ENCODE results near the gene ANKMY1. TPM values are rescaled to one million over a fixed set of nuclear protein-coding genes. Genes with fewer than 3 reads are reported as not detected.

ANKMY1 gene
- total RNA-seq, 3 donors from 2014 or later (not counting 1 experiment from before 2014, with no cell fraction given), result 43.8 to 51.5 (median 46.6) TPM

DNA sequence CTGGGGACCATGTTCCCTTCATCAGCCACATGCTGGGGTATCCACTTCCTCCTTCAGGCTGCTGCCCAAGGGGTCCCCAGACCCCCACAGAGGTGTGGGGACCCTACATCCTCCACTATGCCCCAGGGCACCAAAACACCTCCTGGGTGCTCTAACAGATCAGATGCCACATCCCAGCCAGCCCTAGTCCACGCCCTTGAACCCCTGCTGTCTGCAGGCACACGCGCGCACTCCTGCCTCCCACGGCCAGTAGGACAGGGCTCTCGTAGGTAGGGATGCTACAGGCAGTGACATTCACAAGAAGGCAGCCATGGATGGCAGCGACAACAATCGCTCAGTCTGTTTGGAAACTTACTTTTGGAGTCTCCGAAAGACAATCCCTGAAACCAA, 125.4 kb downstream of the ANKMY1 start:
- intact Hi-C loops (cut with micrococcal nuclease), result no loop called here
- no peaks in the 10 kb centered on the region for H3K36me3 ChIP-seq (ENCODE audit: control insufficient read depth, insufficient read depth, low read length)
- H3K9me3 ChIP-seq (ENCODE audit: control insufficient read depth, insufficient read depth, low read length), result no peaks in the 10 kb centered on the region
- peaks cover 0 to 4% of the 10 kb centered on the region in 2 donors for H3K4me1 Mint-ChIP-seq
- peaks cover 9 to 16% of the 10 kb centered on the region in 2 donors for H3K27me3 Mint-ChIP-seq (ENCODE audit: low read depth in 2 of 2)
- no peak overlapping the region for H3K27ac Mint-ChIP-seq
- 87% methylated on average over 9 of the region's 9 CpGs for WGBS (ENCODE audit: insufficient coverage)
- no peak overlapping the region for H3K27ac ChIP-seq (ENCODE audit: low read length)
- H3K27me3 ChIP-seq (ENCODE audit: control insufficient read depth, insufficient read depth, low read length), result peaks cover 13% of the 10 kb centered on the region
- ATAC-seq, result no peak
- no peaks in the 10 kb centered on the region for H3K36me3 Mint-ChIP-seq
- H3K9me3 Mint-ChIP-seq, result no peaks in the 10 kb centered on the region
- H3K4me3 ChIP-seq (ENCODE audit: low read length), result no peak overlapping the region
- H3K4me3 Mint-ChIP-seq, result no peak overlapping the region
- peak in 1 of 2 donors; percentile 13 for DNase-seq
- H3K4me1 ChIP-seq (ENCODE audit: control insufficient read depth, insufficient read depth, low read length), result peaks cover 12% of the 10 kb centered on the region
- TF ChIP-seq, protein P1, sequence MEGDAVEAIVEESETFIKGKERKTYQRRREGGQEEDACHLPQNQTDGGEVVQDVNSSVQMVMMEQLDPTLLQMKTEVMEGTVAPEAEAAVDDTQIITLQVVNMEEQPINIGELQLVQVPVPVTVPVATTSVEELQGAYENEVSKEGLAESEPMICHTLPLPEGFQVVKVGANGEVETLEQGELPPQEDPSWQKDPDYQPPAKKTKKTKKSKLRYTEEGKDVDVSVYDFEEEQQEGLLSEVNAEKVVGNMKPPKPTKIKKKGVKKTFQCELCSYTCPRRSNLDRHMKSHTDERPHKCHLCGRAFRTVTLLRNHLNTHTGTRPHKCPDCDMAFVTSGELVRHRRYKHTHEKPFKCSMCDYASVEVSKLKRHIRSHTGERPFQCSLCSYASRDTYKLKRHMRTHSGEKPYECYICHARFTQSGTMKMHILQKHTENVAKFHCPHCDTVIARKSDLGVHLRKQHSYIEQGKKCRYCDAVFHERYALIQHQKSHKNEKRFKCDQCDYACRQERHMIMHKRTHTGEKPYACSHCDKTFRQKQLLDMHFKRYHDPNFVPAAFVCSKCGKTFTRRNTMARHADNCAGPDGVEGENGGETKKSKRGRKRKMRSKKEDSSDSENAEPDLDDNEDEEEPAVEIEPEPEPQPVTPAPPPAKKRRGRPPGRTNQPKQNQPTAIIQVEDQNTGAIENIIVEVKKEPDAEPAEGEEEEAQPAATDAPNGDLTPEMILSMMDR (IDR thresholded peaks at IDR 0.05), result no peak

DNA sequence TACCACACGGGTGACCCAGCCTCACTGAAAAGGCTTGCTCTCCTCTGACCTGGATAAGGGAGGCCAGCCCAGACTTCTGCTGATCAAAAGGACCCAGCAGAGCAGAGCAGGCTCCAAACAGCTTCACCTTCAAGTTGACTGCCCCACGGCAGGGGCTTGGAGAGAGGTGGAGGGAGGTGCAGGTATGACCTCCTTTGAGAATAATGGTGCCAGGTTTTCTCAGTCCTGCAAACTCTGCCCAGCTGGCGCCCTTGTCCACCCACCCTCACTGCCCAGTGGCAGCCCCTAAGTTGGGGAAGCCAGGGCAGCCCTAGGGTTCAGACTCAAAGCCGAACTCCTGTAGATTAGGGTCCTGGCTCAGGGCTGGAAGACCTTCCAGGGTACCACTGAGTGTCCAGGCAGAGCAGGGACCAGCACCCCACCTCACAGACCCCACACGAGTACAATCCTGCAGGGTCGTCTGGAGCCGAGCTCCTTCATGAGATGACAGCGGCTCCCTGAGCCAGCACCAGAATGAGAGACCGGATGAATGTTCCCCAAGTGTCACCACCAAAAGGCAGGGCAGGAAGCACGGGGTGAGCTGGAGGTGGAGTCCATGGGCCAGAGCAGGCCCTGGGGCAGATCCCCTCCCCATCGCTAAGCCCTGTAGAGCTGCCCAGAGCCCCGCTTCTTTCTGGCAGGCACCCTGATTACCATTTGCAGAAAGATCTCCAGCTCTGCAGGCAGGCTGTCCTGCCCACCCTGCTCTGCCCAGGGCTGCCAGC, 125.9 kb downstream of the ANKMY1 start:
- no peaks in the 10 kb centered on the region for H3K36me3 Mint-ChIP-seq
- ATAC-seq, result no peak
- 83% methylated on average over 12 of the region's 12 CpGs for WGBS (ENCODE audit: insufficient coverage)

DNA sequence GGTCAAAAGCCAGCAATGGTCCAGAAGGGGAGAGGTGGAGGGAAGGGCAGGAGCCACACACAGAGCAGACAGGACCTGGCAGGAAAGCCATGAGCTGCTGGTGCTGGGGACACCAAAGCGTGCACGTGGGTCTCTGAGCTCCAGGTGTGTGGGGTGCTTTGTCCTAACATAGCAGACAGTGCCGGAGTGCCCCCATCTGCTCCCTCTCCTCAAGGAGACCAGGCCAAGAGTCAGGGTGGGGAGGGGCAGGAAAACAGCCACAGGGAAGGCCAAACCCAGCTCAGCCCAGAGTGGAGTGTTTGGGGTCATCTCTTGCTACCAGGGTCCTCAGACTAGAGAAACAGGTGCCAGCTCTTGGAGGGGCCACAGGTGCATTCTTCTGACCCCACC, 126.5 kb downstream of the ANKMY1 start:
- Histone ChIP-seq H3K27me3 (ENCODE audit: control insufficient read depth, insufficient read depth, low read length) (peaks cover 3% of the 10 kb centered on the region), H3K4me3 (ENCODE audit: low read length) (no peak overlapping the region), H3K36me3 (ENCODE audit: control insufficient read depth, insufficient read depth, low read length) (no peaks in the 10 kb centered on the region), H3K9me3 (ENCODE audit: control insufficient read depth, insufficient read depth, low read length) (no peaks in the 10 kb centered on the region), H3K27ac (ENCODE audit: low read length) (no peak overlapping the region), H3K4me1 (ENCODE audit: control insufficient read depth, insufficient read depth, low read length) (peaks cover 5% of the 10 kb centered on the region)
- TF ChIP-seq, protein P1 (IDR thresholded peaks at IDR 0.05), result no peak
- H3K9me3 Mint-ChIP-seq, result no peaks in the 10 kb centered on the region
- no peaks in the 10 kb centered on the region for H3K36me3 Mint-ChIP-seq
- intact Hi-C loops (cut with micrococcal nuclease), result no loop called here
- H3K27me3 Mint-ChIP-seq (ENCODE audit: low read depth in 2 of 2), result peaks cover 9 to 23% of the 10 kb centered on the region in 2 donors
- no peak for ATAC-seq
- H3K4me1 Mint-ChIP-seq, result peaks cover 0 to 4% of the 10 kb centered on the region in 2 donors
- no peak overlapping the region for H3K4me3 Mint-ChIP-seq
- H3K27ac Mint-ChIP-seq, result no peak overlapping the region
- peak in 1 of 2 donors; percentile 10 for DNase-seq
- WGBS (ENCODE audit: insufficient coverage), result 89% methylated on average over 3 of the region's 3 CpGs

More for the DNA sequence above, 125.9 kb downstream of the ANKMY1 start:
- no peaks in the 10 kb centered on the region for H3K36me3 ChIP-seq (ENCODE audit: control insufficient read depth, insufficient read depth, low read length)
- TF ChIP-seq, protein P1 (IDR thresholded peaks at IDR 0.05), result no peak
- no peaks in the 10 kb centered on the region for H3K9me3 Mint-ChIP-seq
- H3K27ac ChIP-seq (ENCODE audit: low read length), result no peak overlapping the region
- no peaks in the 10 kb centered on the region for H3K9me3 ChIP-seq (ENCODE audit: control insufficient read depth, insufficient read depth, low read length)
- peaks cover 0 to 4% of the 10 kb centered on the region in 2 donors for H3K4me1 Mint-ChIP-seq
- peaks cover 8% of the 10 kb centered on the region for H3K27me3 ChIP-seq (ENCODE audit: control insufficient read depth, insufficient read depth, low read length)
- H3K27ac Mint-ChIP-seq, result no peak overlapping the region
- H3K4me3 ChIP-seq (ENCODE audit: low read length), result no peak overlapping the region
- H3K27me3 Mint-ChIP-seq (ENCODE audit: low read depth in 2 of 2), result peaks cover 9 to 17% of the 10 kb centered on the region in 2 donors
- intact Hi-C loops (cut with micrococcal nuclease), result no loop called here
- peaks cover 10% of the 10 kb centered on the region for H3K4me1 ChIP-seq (ENCODE audit: control insufficient read depth, insufficient read depth, low read length)
- peak in 1 of 2 donors; percentile 12 for DNase-seq
- no peak overlapping the region for H3K4me3 Mint-ChIP-seq

Data from natural killer cell (primary cell).